ENCODE results near the gene RALGDS.
"Not testable (repeated sequence)": the region's sequence is repeated elsewhere in the genome, so short reads cannot be mapped to it uniquely, and the experiment has no call there.

Gene RALGDS

GRCh38 chr9:133103987-133104505, 17.0 kb downstream of the RALGDS start:
- no peak for DNase-seq

GRCh38 chr9:133103183-133103986, 17.7 kb downstream of the RALGDS start:
- DNase-seq = peak; percentile 49

GRCh38 chr9:133102190-133103021, 18.6 kb downstream of the RALGDS start:
- no peak for DNase-seq

GRCh38 chr9:133101356-133102189, 19.5 kb downstream of the RALGDS start:
- DNase-seq = no peak

GRCh38 chr9:133100506-133101355, 20.3 kb downstream of the RALGDS start:
- no peak for DNase-seq

- no peak for DNase-seq
Measured at GRCh38 chr9:133099726-133100505, 21.1 kb downstream of the RALGDS start.

- no peak for DNase-seq
Measured at GRCh38 chr9:133098871-133099270, 22.2 kb downstream of the RALGDS start.

- no peak for DNase-seq
Measured at GRCh38 chr9:133098104-133098754, 22.8 kb downstream of the RALGDS start.

- no peak for DNase-seq
Measured at GRCh38 chr9:133094842-133095393, 26.1 kb downstream of the RALGDS start.

GRCh38 chr9:133094351-133094750, 26.7 kb downstream of the RALGDS start:
- not testable (repeated sequence) for DNase-seq

- no peak for DNase-seq
Measured at GRCh38 chr9:133090752-133091385, 30.2 kb downstream of the RALGDS start.

- no peak for DNase-seq
Measured at GRCh38 chr9:133090187-133090586, 30.9 kb downstream of the RALGDS start.

GRCh38 chr9:133089271-133089671, 31.8 kb downstream of the RALGDS start:
- DNase-seq = no peak

GRCh38 chr9:133088756-133089155, 32.3 kb downstream of the RALGDS start:
- DNase-seq = no peak

- no peak for DNase-seq
Measured at GRCh38 chr9:133088146-133088750, 32.8 kb downstream of the RALGDS start.

- no peak for DNase-seq
Measured at GRCh38 chr9:133087429-133088145, 33.5 kb downstream of the RALGDS start.

GRCh38 chr9:133086894-133087293, 34.1 kb downstream of the RALGDS start:
- no peak for DNase-seq

GRCh38 chr9:133086212-133086860, 34.7 kb downstream of the RALGDS start:
- not testable (repeated sequence) for DNase-seq

Data from NCI-H69 (cell line).